Stimulated activated CD8-positive, alpha-beta memory T cell treated with anti-CD3 and anti-CD28 coated beads, Interleukin-7, amount 100 ng/mL, for 1 hour (primary cell): Measurements from ENCODE around the gene VPS37C.

Experiments
- DNase-seq, 2 donors: peaks; one replicate each; pipeline ENCODE4 v3.0.0-alpha.2; 2020; ENCODE audit warnings: low read depth in 2 of 2

The VPS37C gene

GRCh38 chr11:61154528-61154927 is 6.7 kb downstream of the VPS37C start:
- no peak for DNase-seq

GRCh38 chr11:61153593-61154095 is 7.6 kb downstream of the VPS37C start:
- no peak for DNase-seq

- DNase-seq = no peak
These were observed 8.2 kb downstream of the VPS37C start for GRCh38 chr11:61152816-61153592.

GRCh38 chr11:61151545-61152252 is 9.5 kb downstream of the VPS37C start:
- no peak for DNase-seq

GRCh38 chr11:61150706-61151544 is 10.3 kb downstream of the VPS37C start:
- DNase-seq = no peak

DNA sequence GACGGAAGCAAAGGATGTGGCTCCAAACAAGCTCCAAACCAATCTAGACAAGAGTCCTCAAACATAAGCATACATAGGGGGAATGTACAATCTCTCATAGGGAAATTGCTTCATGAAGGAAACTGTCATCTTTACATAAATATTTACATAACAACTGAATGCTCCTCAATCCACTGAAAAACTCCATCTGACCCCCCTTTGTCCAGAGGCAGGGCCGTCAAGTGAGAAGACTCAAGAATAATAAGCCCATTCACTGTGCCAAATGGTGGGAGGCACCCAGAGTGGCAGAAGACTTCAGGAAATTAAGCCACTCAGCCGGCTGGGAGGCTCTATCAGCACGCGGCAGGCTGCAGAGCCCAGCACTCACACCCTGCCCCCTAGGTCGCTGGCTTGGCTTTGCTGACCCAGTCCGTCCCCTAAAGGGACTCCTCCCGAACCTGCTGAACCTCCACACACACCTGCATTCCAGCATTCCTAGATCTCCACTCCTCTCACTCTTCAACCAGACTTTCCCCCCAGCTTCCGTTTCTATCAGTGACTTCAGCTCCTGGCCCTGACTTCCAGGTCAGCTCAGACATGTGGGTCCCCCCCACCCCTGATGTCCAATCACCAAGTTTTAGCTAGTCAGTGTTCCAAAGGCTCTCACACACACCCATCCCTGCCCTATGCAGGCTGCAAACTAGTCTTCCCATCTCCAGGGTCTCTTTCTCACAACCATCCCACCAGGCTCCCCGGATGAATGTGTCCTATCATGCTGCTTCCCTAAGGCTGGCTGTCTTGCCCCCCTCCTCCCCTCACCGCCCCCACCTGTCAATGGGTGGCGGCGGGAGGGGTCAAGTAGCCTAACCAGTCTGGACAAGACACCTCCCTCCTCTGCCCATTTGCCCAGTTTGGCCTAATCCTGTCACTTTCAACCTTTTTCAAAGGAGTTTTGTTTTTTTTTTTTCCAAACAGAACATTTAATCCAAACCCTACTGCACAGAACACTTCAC is 11.3 kb downstream of the VPS37C start:
- DNase-seq = no peak

- no peak for DNase-seq
These were observed 13.2 kb downstream of the VPS37C start for GRCh38 chr11:61147791-61148620.

DNA sequence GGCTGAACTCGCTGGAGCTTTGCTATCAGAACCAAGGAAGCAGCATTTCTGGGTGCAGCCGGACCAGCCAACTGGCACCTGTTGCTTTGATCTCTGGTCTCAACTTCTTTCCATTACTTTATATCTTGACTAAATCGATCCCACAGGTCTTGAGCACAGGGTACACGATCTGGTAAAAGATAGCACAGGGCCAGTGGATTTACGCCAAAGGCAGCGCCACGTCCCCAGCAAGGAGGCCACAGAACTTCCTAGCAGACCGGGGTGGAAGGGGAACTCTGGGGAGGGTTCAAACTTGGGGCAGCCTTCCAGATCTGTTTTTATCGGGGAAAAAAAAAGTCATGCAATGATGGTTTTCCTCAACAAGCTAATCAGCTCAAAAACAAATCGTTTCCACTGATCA is 14.0 kb downstream of the VPS37C start:
- DNase-seq = no peak

GRCh38 chr11:61146416-61146815 is 14.8 kb downstream of the VPS37C start:
- DNase-seq = no peak

DNA sequence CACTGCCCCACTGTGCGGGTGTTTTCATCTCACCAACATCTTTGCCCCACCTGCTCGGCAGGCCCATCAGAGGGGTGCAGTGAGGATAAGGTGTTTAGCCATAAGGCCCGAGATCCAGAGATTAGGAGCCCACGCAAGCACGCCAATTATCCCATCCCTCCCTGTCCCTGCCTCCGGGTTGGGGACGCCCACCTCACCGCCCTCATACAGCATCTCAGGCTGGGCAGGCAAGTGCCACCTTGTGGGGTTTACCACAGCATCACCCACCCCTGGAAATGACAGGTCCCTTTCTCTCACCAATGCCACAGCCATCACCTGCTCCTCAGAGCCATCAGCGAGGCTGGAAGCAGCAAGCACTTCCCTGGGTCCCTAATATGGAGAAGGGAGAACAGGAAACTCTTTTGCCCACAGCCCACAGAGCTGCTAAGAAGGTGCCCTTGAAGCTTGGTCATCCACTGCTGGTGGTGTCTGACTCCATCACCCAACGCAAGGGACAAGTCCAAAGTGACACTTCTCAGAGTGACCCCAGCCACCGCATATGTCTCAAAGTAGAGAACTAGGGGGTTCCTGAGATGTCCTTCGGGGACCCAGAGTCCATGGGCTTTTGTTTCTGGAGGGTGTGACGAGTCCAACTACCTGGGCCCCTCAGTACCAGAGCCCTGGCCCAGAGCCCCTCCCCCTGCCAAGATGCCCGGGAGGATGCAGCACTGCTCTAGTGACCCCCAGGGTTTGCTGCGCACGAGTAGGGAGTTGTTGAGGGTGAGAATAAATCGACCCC is 15.8 kb downstream of the VPS37C start:
- DNase-seq = no peak

DNA sequence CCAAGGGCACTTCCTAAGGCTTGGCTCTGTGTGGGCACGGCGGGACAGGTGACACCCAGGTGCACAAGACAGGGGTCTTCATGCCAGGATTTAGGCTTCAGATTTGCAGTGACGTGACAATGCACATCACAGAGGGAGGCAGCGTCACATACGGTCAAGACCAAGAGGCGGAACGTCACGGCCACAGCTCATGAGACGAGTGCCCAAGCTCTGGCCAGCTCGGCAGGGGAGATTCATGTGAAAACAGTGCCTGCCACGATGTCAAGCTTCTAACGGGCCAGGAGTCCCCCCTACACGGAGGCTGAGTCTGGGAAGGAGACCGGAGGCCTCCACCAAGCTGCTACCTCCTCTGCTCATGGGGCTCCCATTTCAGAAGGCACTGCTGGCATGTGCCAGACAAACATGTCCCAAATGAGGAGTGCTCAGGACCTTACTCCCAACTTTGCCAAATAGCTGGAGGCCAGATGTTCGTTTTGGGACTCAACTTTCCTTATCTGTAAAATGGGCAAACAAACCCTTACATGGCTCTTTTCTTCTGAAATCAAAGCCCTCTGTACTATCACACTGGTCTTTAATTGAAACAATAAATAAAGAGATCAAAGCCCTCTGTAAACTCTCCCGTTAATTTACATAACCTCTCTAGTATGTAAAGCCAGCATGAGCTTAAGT is 16.6 kb downstream of the VPS37C start:
- DNase-seq = no peak

GRCh38 chr11:61142424-61142823 is 18.8 kb downstream of the VPS37C start:
- no peak for DNase-seq

- DNase-seq = no peak
These were observed 19.6 kb downstream of the VPS37C start for GRCh38 chr11:61141601-61142028.

DNA sequence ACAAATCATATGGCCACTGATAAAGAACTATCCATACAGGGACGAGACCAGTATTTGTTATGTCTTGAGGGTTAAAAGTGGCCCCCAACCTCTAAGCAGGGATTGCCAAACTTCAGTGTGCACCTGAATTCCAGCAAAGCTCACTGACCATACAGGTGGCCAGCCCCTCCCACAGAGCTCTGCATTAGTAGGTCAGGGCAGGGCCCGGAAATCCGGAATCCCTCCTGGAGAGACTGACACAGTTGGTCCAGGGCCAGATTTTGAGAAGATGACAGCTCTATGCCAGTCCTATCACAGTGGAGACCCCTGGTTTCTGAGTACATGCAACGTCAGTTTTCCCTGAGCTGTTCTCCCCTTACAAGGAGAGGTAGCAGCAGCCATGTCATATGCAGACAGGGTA is 20.8 kb downstream of the VPS37C start:
- no peak for DNase-seq

DNA sequence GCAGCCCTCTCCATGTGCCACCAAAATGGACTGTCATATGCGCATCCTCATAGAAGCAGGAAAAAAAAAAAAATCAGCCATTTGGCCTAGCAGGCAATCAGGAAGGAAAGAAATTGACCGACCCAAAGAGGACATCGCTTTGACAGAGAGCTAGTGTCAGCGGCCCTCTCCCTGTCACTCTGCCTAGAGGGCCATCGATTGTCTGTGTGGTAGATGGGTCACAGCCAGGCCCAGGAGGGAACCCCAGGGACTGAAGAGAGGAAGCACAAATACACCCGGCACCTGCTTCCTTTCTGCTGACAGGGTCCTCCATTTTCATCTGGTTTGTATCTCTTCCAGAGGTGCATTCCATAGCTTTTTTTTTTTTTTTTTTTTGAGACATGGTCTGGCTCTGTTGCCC is 21.8 kb downstream of the VPS37C start:
- no peak for DNase-seq

DNA sequence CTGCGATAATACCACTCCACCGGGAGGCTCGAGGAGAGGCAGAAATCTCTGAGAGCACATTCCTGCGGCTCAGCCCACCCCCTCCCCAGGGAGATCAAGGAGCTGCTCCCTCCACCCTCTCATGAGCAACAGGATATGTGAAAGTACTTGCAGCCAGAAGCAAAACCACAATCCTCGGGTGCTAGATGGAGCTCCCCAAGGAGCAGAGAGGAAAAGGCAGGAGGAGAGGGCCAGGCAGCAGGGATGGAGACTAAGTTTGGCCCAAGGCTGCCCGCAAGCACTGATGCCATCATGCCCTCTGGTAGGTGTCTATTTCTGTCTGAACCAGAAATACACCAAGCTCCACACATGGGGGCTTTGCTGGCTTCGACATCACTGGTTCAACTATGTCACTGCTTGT is 22.3 kb downstream of the VPS37C start:
- no peak for DNase-seq

- no peak for DNase-seq
These were observed 26.4 kb downstream of the VPS37C start for GRCh38 chr11:61134801-61135257.

GRCh38 chr11:61133956-61134662 is 27.1 kb downstream of the VPS37C start:
- DNase-seq = no peak
